ENCODE results near the gene GRB2. TPM values are rescaled to one million over a fixed set of nuclear protein-coding genes. Genes with fewer than 3 reads are reported as not detected.

GRB2 gene
- total and polyA plus RNA-seq, 2 of the 8 experiments (the other 6 are each of a cell fraction or from before 2014, with no cell fraction given): 44.2 to 101 TPM

DNA sequence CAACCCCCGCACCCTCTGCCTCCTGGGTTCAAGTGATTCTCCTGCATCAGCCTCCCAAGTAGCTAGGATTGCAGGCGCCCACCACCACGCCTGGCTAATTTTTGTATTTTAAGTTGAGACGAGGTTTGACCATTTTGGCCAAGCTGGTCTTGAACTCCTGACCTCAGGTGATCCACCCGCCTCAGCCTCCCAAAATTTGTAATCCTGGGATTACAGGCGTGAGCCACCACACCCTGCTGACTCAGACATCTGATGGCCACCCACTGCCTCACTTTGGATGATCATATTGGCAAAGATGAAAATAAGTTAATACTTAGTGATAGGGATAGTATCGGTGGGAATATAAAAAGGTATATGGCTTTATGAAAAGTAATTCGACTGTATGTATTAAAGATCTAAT, 55.9 kb downstream of the GRB2 start (continued):
- no peak for TF ChIP-seq BCL11A (IDR thresholded peaks at IDR 0.05; ENCODE audit: low read depth in 2 of 2, low read length in 2 of 2)

All from H1 (cell line).